NOMO-1 treated with DMSO at 0.1 percent for 48 hours (cell line): ENCODE data around the gene MTR.

ENCODE experiments used
- DNase-seq: peaks from one replicate; lab custom pipeline; 2025; ENCODE audit not compliant: unreplicated experiment; lab: John Stamatoyannopoulos, UW

Gene MTR

DNA sequence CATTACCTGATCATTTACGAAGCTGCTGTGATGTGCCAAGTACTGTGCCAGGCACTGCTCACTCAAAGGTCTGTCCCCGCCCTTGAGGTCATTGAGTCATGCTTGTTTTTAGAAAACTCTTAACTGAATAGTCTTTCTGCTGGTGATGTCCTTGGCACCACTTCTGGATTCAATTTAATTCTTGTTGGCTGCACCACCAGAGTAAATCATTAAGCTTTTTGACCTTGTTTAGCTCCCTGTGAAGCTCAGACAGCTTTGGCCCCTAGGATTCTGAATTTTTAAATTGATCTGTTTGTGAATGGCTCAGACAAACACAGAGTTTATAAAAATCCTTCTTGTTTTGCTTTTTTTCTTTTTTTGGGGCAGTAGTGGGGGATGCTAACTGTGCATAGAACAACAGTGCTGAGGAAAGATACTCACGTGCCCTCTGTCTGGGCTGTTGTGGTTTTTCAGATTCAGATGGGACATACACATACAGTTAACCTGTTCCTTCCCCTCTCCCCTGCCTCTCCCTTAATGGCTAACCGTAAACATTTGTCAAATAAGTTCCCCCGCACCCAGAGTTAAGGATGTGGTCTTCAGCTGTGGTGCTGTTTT lies 67.6 kb downstream of the MTR start:
- DNase-seq: no peak

- DNase-seq: no peak
Observed at GRCh38 chr1:236864211-236864610, 69.1 kb downstream of the MTR start.

DNA sequence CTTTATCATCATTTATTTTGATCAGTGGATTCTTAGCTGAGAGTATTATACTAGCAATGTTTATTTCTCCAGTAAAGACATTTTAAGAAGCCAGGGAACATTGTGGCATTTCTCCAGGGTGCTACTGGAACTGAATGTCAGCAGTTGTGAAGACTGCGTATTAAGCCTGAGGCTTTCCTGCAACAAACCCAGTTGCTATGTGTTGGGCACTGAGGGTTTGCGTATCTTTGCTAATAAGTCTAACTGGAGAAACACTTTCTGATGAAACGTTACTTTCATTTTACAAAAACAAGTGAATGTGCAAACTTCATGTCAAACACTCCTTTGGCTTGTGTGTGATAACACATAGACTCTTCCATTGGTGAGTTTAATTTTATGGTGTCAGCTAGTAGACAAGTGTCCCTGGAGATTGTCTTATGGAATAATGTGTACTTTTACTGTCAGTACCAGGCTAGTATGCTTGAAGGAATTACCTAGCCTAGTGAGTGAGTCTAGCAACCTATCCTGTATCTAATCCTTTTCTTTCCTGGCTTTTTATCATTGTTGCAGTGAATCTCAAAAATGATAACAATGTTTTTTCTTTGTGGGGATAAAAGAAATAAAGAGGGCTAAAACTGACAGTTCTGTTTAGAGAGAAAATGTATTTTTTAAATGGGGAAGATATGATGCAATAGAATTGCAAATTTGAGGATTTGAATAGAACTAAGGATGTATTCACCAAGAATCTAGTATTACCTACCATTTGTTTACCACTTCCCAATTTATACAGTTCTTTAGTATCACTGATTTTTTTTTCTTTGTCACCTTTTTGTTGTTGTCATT lies 70.1 kb downstream of the MTR start:
- DNase-seq: no peak

DNA sequence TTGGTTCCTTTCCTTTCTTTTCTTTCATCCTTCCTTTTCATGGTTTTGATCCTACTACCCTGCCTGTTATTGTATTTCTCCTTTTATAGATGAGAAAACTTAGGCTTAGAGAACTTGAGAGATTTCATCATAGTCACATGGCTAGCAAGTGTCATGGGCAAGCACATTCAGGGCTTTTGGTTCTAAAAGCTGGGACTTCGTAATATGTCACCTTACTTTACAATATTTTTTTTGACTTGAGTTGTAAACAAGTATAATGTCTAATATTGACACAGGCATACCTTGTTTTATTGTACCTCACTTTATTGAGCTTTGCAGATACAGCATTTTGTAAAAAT lies 70.7 kb downstream of the MTR start:
- peak; percentile 6 for DNase-seq

- peak; percentile 34 for DNase-seq
Observed at GRCh38 chr1:236868625-236869467, 73.8 kb downstream of the MTR start.

DNA sequence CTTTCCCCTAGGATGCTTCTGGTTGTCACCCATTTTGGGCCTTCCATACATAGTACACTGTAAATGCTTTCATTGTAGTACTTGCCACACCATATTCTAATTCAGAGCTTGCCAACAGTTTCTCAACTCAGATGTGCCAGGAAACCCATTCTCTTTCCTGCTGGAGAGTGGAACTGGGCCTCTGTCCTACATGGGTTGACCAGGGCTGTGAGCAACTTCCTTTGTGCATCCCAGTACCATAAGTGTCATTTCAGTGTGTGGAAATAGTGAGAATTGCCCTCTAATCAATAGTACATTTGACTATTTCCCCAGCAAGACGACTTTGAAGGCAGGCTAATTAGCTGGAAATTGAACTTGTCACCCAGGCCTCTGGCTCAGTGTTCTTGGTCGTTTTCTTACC lies 74.8 kb downstream of the MTR start:
- DNase-seq: no peak

- peak; percentile 91 for DNase-seq
Observed at GRCh38 chr1:236870721-236871120, 75.6 kb downstream of the MTR start.

- no peak for DNase-seq
Observed at GRCh38 chr1:236872075-236872666, 77.1 kb downstream of the MTR start.

DNA sequence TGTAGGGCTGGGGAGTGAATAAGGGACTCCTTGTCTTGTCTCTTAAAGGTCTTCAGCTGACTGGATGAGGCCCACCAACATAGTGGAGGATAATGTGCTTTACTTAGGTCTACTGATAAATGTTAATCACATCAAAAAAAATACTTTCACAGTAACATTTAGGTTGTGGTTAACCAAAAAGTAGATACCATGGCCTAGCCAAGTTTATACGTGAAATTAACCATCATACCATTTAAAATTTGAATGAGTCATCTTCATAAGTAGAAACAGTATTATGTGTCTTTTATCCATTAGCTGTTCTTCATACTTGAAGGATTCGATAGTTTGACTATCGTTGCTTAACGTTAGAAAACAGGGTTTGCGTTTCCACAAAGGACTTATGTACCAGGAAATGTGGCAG lies 80.9 kb downstream of the MTR start:
- DNase-seq: no peak

GRCh38 chr1:236877661-236878060 lies 82.6 kb downstream of the MTR start:
- no peak for DNase-seq

- no peak for DNase-seq
Observed at GRCh38 chr1:236880209-236880608, 85.1 kb downstream of the MTR start.

- DNase-seq: no peak
Observed at GRCh38 chr1:236882678-236883077, 87.6 kb downstream of the MTR start.

DNA sequence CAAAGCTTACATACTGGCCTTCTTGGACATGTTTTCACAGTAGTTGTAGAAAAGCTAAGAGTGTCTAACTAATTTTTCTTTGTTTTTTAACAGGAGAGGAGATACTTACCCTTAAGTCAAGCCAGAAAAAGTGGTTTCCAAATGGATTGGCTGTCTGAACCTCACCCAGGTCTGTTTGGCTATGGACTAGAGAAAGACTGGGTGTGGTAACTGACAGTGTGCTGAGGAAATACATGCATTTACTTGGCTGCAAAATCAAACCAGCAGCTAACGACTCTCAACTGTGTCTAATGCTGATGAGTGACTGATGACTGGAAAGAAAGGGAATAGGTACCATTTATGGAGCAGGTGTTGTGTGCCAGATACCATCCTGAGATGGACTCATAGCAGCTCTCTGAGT lies 91.1 kb downstream of the MTR start:
- DNase-seq: no peak

GRCh38 chr1:236887081-236887480 lies 92.0 kb downstream of the MTR start:
- no peak for DNase-seq

GRCh38 chr1:236888126-236888525 lies 93.0 kb downstream of the MTR start:
- DNase-seq: no peak

DNA sequence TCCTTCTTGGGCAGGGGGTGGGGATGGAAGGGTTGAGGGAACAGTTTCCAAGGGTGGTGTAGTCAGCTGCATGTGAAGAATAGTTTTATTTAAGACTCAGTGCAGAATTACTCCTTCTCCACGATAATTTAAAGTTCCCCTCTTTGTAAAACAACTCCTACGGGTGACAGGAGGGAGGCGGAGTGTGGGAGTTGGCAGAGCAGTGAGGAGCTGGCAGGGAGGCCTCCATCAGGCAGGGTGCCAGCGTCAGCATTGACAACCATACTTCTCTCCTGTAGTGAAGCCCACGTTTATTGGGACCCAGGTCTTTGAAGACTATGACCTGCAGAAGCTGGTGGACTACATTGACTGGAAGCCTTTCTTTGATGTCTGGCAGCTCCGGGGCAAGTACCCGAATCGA lies 93.8 kb downstream of the MTR start:
- DNase-seq: no peak

GRCh38 chr1:236890152-236891056 lies 95.3 kb downstream of the MTR start:
- DNase-seq: no peak

DNA sequence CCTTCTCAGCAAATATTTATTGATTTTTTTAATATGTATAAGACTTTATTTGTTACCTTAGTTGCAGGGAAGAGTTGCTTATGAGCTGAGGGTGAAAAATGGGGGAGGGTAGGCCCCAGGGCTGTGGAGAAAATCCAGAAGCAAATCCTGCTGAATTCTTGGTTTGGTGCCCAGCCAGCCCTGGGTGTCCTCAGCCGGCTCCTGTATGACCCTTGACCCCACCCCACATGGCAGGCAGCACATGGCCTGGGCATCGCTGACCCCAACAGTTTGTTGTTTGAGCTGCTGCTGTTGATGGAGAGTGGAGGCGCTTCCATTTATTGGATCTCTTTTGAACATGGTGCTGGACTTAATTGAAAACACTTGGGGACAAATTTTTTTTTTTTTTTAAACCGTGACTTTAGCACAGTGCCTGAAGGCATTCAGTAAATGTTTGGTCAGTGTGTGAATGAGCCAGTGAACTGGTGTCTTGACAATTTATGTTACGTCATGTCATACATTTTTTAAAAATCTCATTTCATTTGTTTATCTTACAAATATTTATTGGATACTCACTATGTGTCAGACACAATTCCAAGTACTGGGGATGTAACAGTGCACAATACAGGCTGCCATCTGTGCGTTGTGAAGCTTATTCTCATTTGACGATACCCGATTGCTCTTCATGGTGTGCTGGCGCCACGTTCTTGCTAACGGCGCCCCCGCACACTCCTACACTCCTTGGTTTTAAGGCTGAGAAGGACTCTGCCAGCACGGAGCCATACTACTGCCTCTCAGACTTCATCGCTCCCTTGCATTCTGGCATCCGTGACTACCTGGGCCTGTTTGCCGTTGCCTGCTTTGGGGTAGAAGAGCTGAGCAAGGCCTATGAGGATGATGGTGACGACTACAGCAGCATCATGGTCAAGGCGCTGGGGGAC lies 98.8 kb downstream of the MTR start:
- DNase-seq: no peak

DNA sequence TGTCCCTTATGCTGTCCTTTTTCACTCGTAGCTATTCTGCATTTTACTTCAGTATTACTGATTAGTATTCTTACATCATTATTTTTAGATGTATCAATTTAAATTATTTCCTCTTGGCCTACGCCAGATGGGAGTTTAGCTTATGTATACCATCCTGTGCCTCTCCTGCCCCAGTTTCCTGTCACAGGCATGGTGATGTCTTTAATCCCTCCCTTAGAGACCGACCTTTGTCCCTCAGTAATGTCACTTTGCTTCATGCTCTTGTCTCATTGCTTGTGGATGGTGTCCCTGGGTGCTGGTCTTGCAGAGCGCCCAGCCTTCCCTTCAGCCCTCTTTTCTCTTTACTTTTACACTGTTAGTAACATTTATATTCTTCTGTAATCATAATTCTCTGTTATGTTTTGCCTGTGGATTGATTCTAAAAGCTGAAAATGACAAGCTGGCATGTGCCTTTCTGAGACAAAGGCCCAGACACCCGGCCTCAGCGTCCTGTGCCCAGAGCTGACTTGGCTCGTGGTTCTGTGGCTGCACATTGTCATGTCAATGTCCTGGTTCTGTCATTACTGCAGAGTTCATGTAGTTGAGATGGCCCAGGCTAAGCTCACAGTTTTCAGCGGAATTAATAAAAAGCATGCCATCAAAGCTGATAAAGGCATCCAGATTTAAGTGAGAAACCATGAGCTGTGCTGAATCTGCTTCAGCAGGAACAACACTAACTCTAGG lies 100.7 kb downstream of the MTR start:
- DNase-seq: no peak
